WTC11 (cell line): Measurements from ENCODE around the gene AMELX. TPM values are rescaled to one million over a fixed set of nuclear protein-coding genes. Genes with fewer than 3 reads are reported as not detected.

ENCODE experiments used
- ATAC-seq: fragments of 200-7000 bp; cut with Tn5 transposase; 2 replicates; pipeline ENCODE4 v1.10.0; 2021; ENCODE audit warnings: mild to moderate bottlenecking, moderate library complexity
- CTCF ChIA-PET: fragments of 300-600 bp; sonication (Branson Sonifier 250); formaldehyde crosslinking; loops from one replicate; lab custom pipeline; 2021; ENCODE audit warnings: antibody characterized with exemption; lab: Charles Lee
- POLR2A ChIA-PET: fragments of 350-600 bp; sonication (Branson Sonifier 250); formaldehyde crosslinking; loops from one replicate; lab custom pipeline; 2021; ENCODE audit warnings: antibody characterized with exemption; lab: Charles Lee
- DNase-seq: peaks from one replicate; pipeline ENCODE4 v3.0.0; 2021; ENCODE audit warnings: low spot score
- H3K27ac Mint-ChIP-seq: 2 replicates; pipeline ENCODE4 v1.8.0; 2021; ENCODE audit warnings: mixed read lengths
- H3K27me3 Mint-ChIP-seq: 2 replicates; pipeline ENCODE4 v1.8.0; 2021; ENCODE audit warnings: low read depth, mild to moderate bottlenecking, moderate library complexity, mixed read lengths
- H3K36me3 Mint-ChIP-seq: 2 replicates; pipeline ENCODE4 v1.8.0; 2021; ENCODE audit warnings: mixed read lengths
- H3K4me1 Mint-ChIP-seq: 2 replicates; pipeline ENCODE4 v1.8.0; 2022; ENCODE audit warnings: mixed read lengths
- H3K4me3 Mint-ChIP-seq: 2 replicates; pipeline ENCODE4 v1.8.0; 2021; ENCODE audit warnings: mild to moderate bottlenecking, moderate library complexity, mixed read lengths
- H3K9me3 Mint-ChIP-seq: 2 replicates; pipeline ENCODE4 v1.8.0; 2021; ENCODE audit warnings: mixed read lengths
- ARID4B ChIP-seq: sonication (generic); formaldehyde crosslinking; IDR thresholded peaks from 2 replicates; pipeline ENCODE4 v1.8.0; 2023; ENCODE audit warnings: missing genetic modification reagents, mild to moderate bottlenecking, borderline replicate concordance
- ATF1 ChIP-seq: sonication (generic); formaldehyde crosslinking; IDR thresholded peaks from 2 replicates; pipeline ENCODE4 v1.8.1; 2023; ENCODE audit warnings: mild to moderate bottlenecking, moderate library complexity, missing genetic modification reagents
- CBFB ChIP-seq: sonication (generic); formaldehyde crosslinking; IDR thresholded peaks from 2 replicates; pipeline ENCODE4 v1.8.1; 2022; ENCODE audit warnings: mild to moderate bottlenecking, low read depth, missing genetic modification reagents
- CDX4 ChIP-seq: fragments of 250-450 bp; sonication (Bioruptor Pico); IDR thresholded peaks from 2 replicates; pipeline ENCODE4 v1.9.0; 2021; ENCODE audit warnings: moderate library complexity, mild to moderate bottlenecking, inconsistent platforms, borderline replicate concordance
- ESRRA ChIP-seq: sonication (generic); formaldehyde crosslinking; IDR thresholded peaks from 2 replicates; pipeline ENCODE4 v1.8.1; 2022; ENCODE audit warnings: mild to moderate bottlenecking, missing genetic modification reagents, borderline replicate concordance
- FOXJ3 ChIP-seq: sonication (generic); formaldehyde crosslinking; IDR thresholded peaks from 2 replicates; pipeline ENCODE4 v1.9.0; 2021; ENCODE audit warnings: missing genetic modification reagents, mild to moderate bottlenecking, borderline replicate concordance
- JUN ChIP-seq: sonication (generic); formaldehyde crosslinking; IDR thresholded peaks from 2 replicates; pipeline ENCODE4 v1.8.0; 2023; ENCODE audit warnings: mild to moderate bottlenecking, missing genetic modification reagents
- KAT7 ChIP-seq: sonication (generic); formaldehyde crosslinking; IDR thresholded peaks from 2 replicates; pipeline ENCODE4 v1.8.1; 2023; ENCODE audit warnings: missing genetic modification reagents, mild to moderate bottlenecking, borderline replicate concordance
- MYBL2 ChIP-seq: sonication (generic); formaldehyde crosslinking; IDR thresholded peaks from 2 replicates; pipeline ENCODE4 v1.8.1; 2023; ENCODE audit warnings: mild to moderate bottlenecking, moderate library complexity, missing genetic modification reagents
- PRRX2 ChIP-seq: fragments of 250-450 bp; sonication (Bioruptor Pico); IDR thresholded peaks from 2 replicates; pipeline ENCODE4 v1.8.0; 2021; ENCODE audit warnings: mild to moderate bottlenecking
- RELA ChIP-seq: sonication (generic); formaldehyde crosslinking; IDR thresholded peaks from 2 replicates; pipeline ENCODE4 v1.8.1; 2022; ENCODE audit warnings: missing genetic modification reagents, mild to moderate bottlenecking, borderline replicate concordance
- SMAD4 ChIP-seq: sonication (generic); formaldehyde crosslinking; IDR thresholded peaks from 2 replicates; pipeline ENCODE4 v1.8.0; 2022; ENCODE audit warnings: mild to moderate bottlenecking, missing genetic modification reagents
- TEAD1 ChIP-seq: sonication (generic); formaldehyde crosslinking; IDR thresholded peaks from 2 replicates; pipeline ENCODE4 v1.8.0; 2022; ENCODE audit warnings: mild to moderate bottlenecking, missing genetic modification reagents
- USF1 ChIP-seq: sonication (generic); formaldehyde crosslinking; IDR thresholded peaks from 2 replicates; pipeline ENCODE4 v1.8.0; 2022; ENCODE audit warnings: mild to moderate bottlenecking, missing genetic modification reagents
- USF2 ChIP-seq: sonication (generic); formaldehyde crosslinking; IDR thresholded peaks from 2 replicates; pipeline ENCODE4 v1.8.1; 2023; ENCODE audit warnings: mild to moderate bottlenecking, missing genetic modification reagents, moderate library complexity
- ZBTB43 ChIP-seq: sonication (generic); formaldehyde crosslinking; IDR thresholded peaks from 2 replicates; pipeline ENCODE4 v1.8.1; 2023; ENCODE audit warnings: mild to moderate bottlenecking, missing genetic modification reagents
- ZNF138 ChIP-seq: sonication (generic); formaldehyde crosslinking; conservative IDR thresholded peaks from 2 replicates; pipeline ENCODE4 v1.8.1; 2022; ENCODE audit warnings: mild to moderate bottlenecking, moderate library complexity, missing genetic modification reagents
- ZNF281 ChIP-seq: sonication (generic); formaldehyde crosslinking; IDR thresholded peaks from 2 replicates; pipeline ENCODE4 v1.8.0; 2023; ENCODE audit warnings: mild to moderate bottlenecking, missing genetic modification reagents
- ZNF396 ChIP-seq: fragments of 250-450 bp; sonication (Bioruptor Pico); IDR thresholded peaks from 2 replicates; pipeline ENCODE4 v1.8.0; 2021; ENCODE audit warnings: mild to moderate bottlenecking, moderate library complexity, borderline replicate concordance
- ZNF416 ChIP-seq: fragments of 250-450 bp; sonication (Bioruptor Pico); IDR thresholded peaks from 2 replicates; pipeline ENCODE4 v1.9.0; 2021; ENCODE audit warnings: mild to moderate bottlenecking, inconsistent platforms
- ZNF671 ChIP-seq: fragments of 250-450 bp; sonication (Bioruptor Pico); IDR thresholded peaks from 2 replicates; pipeline ENCODE4 v1.8.0; 2021; ENCODE audit warnings: mild to moderate bottlenecking
- ZSCAN18 ChIP-seq: fragments of 250-450 bp; sonication (Bioruptor Pico); IDR thresholded peaks from 2 replicates; pipeline ENCODE4 v2.1.2; 2022; ENCODE audit warnings: mild to moderate bottlenecking, moderate library complexity
- total RNA-seq: library from RNA; stranded (reverse); gene quantifications from 3 replicates; pipeline ENCODE4 v1.2.3, GENCODE V29; 2021

Gene AMELX
- total RNA-seq, 1 experiment from 2014 or later: not detected

GRCh38 chrX:11272290-11272689, 20.9 kb upstream of the AMELX start (continued):
- no peak for TF ChIP-seq PRRX2 (CRISPR knock-in tag)
- no peak for TF ChIP-seq ZNF396 (CRISPR knock-in tag)
- TF ChIP-seq CBFB (CRISPR knock-in tag): no peak
- TF ChIP-seq FOXJ3 (CRISPR knock-in tag): no peak
- TF ChIP-seq ESRRA: no peak
- no peak for TF ChIP-seq SMAD4 (CRISPR knock-in tag)

- no peaks in the 10 kb centered on the region for H3K9me3 Mint-ChIP-seq
- CTCF ChIA-PET: interaction anchor here (0.6 kb wide), 1 partner anchor 13 kb away, joined by 3 read pairs; no protein-coding TSS in a partner anchor
- H3K4me3 Mint-ChIP-seq: no peak overlapping the region
- H3K27ac Mint-ChIP-seq: no peak overlapping the region
- TF ChIP-seq KAT7 (no peak), MYBL2 (no peak), ZNF416 (CRISPR knock-in tag) (no peak), ESRRA (no peak), CDX4 (CRISPR knock-in tag) (no peak), TEAD1 (CRISPR knock-in tag) (no peak), USF1 (no peak), ZBTB43 (no peak)
- ATAC-seq (no peak), DNase-seq (no peak)
- POLR2A ChIA-PET: no interaction called here
- no peaks in the 10 kb centered on the region for H3K36me3 Mint-ChIP-seq
- H3K27me3 Mint-ChIP-seq: no peaks in the 10 kb centered on the region
- H3K4me1 Mint-ChIP-seq: 0 out of 2 replicates have a peak, but pooled peaks cover 7% of the 10 kb centered on the region
Measured at GRCh38 chrX:11272863-11273262, 20.4 kb upstream of the AMELX start.

- ChIA-PET CTCF (no interaction called here), POLR2A (interaction anchor here (0.6 kb wide), 1 partner anchor 52 kb away, joined by 4 read pairs; no protein-coding TSS in a partner anchor)
- no peak overlapping the region for H3K4me3 Mint-ChIP-seq
- no peak overlapping the region for H3K27ac Mint-ChIP-seq
- no peak for ATAC-seq
- H3K9me3 Mint-ChIP-seq: no peaks in the 10 kb centered on the region
- 0 out of 2 replicates have a peak, but pooled peaks cover 7% of the 10 kb centered on the region for H3K4me1 Mint-ChIP-seq
- no peaks in the 10 kb centered on the region for H3K27me3 Mint-ChIP-seq
- no peak for DNase-seq
- no peaks in the 10 kb centered on the region for H3K36me3 Mint-ChIP-seq
- no peak for TF ChIP-seq ZNF671
- no peak for TF ChIP-seq USF2 (CRISPR knock-in tag)
- TF ChIP-seq ZSCAN18: no peak
- TF ChIP-seq ZNF281 (CRISPR knock-in tag): no peak
- TF ChIP-seq ATF1 (CRISPR knock-in tag): no peak
- no peak for TF ChIP-seq CBFB (CRISPR knock-in tag)
- no peak for TF ChIP-seq JUN (CRISPR knock-in tag)
- no peak for TF ChIP-seq ZNF138 (CRISPR knock-in tag)
- no peak for TF ChIP-seq ARID4B (CRISPR knock-in tag)
- TF ChIP-seq RELA (CRISPR knock-in tag): no peak
Measured at GRCh38 chrX:11273544-11273943, 19.7 kb upstream of the AMELX start.
